Keratinocyte (primary cell): ENCODE results near the gene ABI1. TPM values are rescaled to one million over a fixed set of nuclear protein-coding genes. Genes with fewer than 3 reads are reported as not detected.

Experiments used
- DNase-seq: peaks from one replicate; pipeline ENCODE4 v3.0.0-alpha.2; 2011; ENCODE audit warnings: low read depth, missing footprints, low spot score
- FAIRE-seq: peaks from 2 replicates; lab custom pipeline; 2011; peaks lifted over from hg19 to GRCh38; lab: Jason Lieb, UNC
- H2AFZ ChIP-seq: 2 replicates; pipeline ENCODE4 v1.6.0; 2012; ENCODE audit warnings: low read length, control low read depth, inconsistent platforms; ENCODE audit not compliant: control insufficient read depth
- H3K27ac ChIP-seq: 2 replicates; pipeline ENCODE4 v1.5.1; 2011; ENCODE audit warnings: low read length; ENCODE audit not compliant: control insufficient read depth, insufficient read depth
- H3K27me3 ChIP-seq: 3 replicates; pipeline ENCODE4 v1.6.0; 2011; ENCODE audit warnings: low read length; ENCODE audit not compliant: control insufficient read depth, insufficient read depth; ENCODE audit errors: extremely low read depth
- H3K36me3 ChIP-seq, 2 experiments: 2 replicates in 1 of 2; 3 replicates in 1 of 2; pipeline ENCODE4 v1.5.1; 2011; ENCODE audit warnings: low read length in 2 of 2, mild to moderate bottlenecking in 1 of 2; ENCODE audit not compliant: control insufficient read depth in 2 of 2, insufficient read depth in 2 of 2; ENCODE audit errors: extremely low read depth in 1 of 2
- H3K4me1 ChIP-seq: 3 replicates; pipeline ENCODE4 v1.5.1; 2011; ENCODE audit warnings: low read length; ENCODE audit not compliant: control insufficient read depth, insufficient read depth; ENCODE audit errors: extremely low read depth
- H3K4me2 ChIP-seq: 3 replicates; pipeline ENCODE4 v1.6.0; 2011; ENCODE audit warnings: low read depth, low read length; ENCODE audit not compliant: control insufficient read depth, insufficient read depth; ENCODE audit errors: extremely low read depth
- H3K4me3 ChIP-seq, 3 experiments: fragments of 200-600 bp in 1 of 3; sonication (generic) in 1 of 3; 2 replicates in 2 of 3; 3 replicates in 1 of 3; pipeline ENCODE4 v1.5.1; 2011 to 2016; ENCODE audit warnings: low read length in 3 of 3, mild to moderate bottlenecking in 3 of 3, control low read depth in 2 of 3, inconsistent platforms in 1 of 3, low read depth in 1 of 3, mixed read lengths in 1 of 3, mixed run types in 1 of 3, moderate library complexity in 1 of 3; ENCODE audit not compliant: control insufficient read depth in 2 of 3, insufficient read depth in 2 of 3; ENCODE audit errors: extremely low read depth in 1 of 3
- H3K79me2 ChIP-seq: 2 replicates; pipeline ENCODE4 v1.6.0; 2012; ENCODE audit warnings: low read length; ENCODE audit not compliant: control insufficient read depth, insufficient read depth
- H3K9ac ChIP-seq: 3 replicates; pipeline ENCODE4 v1.6.0; 2011; ENCODE audit warnings: low read length; ENCODE audit not compliant: control insufficient read depth, insufficient read depth; ENCODE audit errors: extremely low read depth
- H3K9me1 ChIP-seq: 3 replicates; pipeline ENCODE4 v1.6.0; 2011; ENCODE audit warnings: low read length; ENCODE audit not compliant: control insufficient read depth, insufficient read depth; ENCODE audit errors: extremely low read depth
- H3K9me3 ChIP-seq: 2 replicates; pipeline ENCODE4 v1.5.1; 2012; ENCODE audit warnings: low read depth, low read length; ENCODE audit not compliant: control insufficient read depth
- H4K20me1 ChIP-seq: 3 replicates; pipeline ENCODE4 v1.6.0; 2011; ENCODE audit warnings: low read length; ENCODE audit not compliant: control insufficient read depth, insufficient read depth; ENCODE audit errors: extremely low read depth
- EZH2 ChIP-seq: IDR thresholded peaks from one replicate; pipeline ENCODE4 v1.6.1; 2012; ENCODE audit warnings: inconsistent platforms, mild to moderate bottlenecking, low read length, moderate library complexity
- dilution Hi-C: fragments of 300-500 bp; cut with MboI; formaldehyde crosslinking; loops from one replicate; pipeline ENCODE4 v1.7.0; 2020; ENCODE audit warnings: low sequenced_read_pairs; ENCODE audit not compliant: extremely low pct_ligation_motif_present
- polyA plus RNA-seq, 5 experiments: library from polyadenylated mRNA; depleted of rRNA in 3 of 5; stranded (reverse) in 3 of 5; stranded (forward) in 1 of 5; unstranded in 1 of 5; fragments of >200 nt; gene quantifications; 1 replicate in 1 of 5; 2 replicates in 3 of 5; 3 replicates in 1 of 5; pipeline versions ENCODE4 v1.2.1 to v1.2.3, GENCODE V29; 2011 to 2012; ENCODE audit warnings: missing spikeins in 2 of 5, low read depth in 1 of 5, low replicate concordance in 1 of 5
- TF ChIP-seq, protein P1 (sequence below), 3 experiments: IDR thresholded peaks in 1 of 3; conservative IDR thresholded peaks in 1 of 3; optimal IDR thresholded peaks in 1 of 3; 2 replicates in 2 of 3; 3 replicates in 1 of 3; pipeline versions ENCODE3 to v1.5.1; 2011; ENCODE audit warnings: low read length in 3 of 3, mild to moderate bottlenecking in 3 of 3, moderate library complexity in 2 of 3, control low read depth in 1 of 3, inconsistent platforms in 1 of 3; ENCODE audit not compliant: insufficient read depth in 2 of 3; ENCODE audit errors: extremely low read depth in 1 of 3

The ABI1 gene
- polyA plus RNA-seq, 1 donor (not counting 4 experiments of a cell fraction or from before 2014, with no cell fraction given) = 78.9 TPM

DNA sequence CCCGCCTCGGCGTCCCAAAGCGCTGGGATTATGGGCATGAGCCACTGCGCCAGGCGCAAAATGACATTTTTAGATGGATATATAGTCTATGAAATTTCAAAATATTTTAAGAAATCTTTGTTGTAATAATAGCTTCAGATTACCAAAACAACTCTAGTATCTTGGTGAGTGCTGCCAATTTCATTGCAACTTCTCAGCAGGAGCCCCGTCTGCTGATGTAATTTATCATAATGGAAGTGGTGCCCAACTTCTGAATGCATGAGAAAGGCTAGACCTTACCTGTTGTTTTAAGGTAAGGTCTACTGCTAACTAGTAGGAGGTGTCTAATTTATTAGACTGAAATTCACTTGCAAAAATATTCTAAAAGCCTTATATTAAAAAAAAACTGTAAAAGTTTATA is 143.3 kb downstream of the ABI1 start:
- Histone ChIP-seq H2AFZ (no peak overlapping the region), H3K4me2 (no peak overlapping the region), H3K9me1 (no peaks in the 10 kb centered on the region), H3K79me2 (peaks cover 1% of the 10 kb centered on the region), H4K20me1 (no peaks in the 10 kb centered on the region), H3K9ac (no peak overlapping the region), H3K27ac (no peak overlapping the region), H3K27me3 (no peaks in the 10 kb centered on the region), H3K4me3 (no peak overlapping the region), H3K36me3 (peaks cover 6 to 12% of the 10 kb centered on the region in 2 experiments), H3K4me1 (no peaks in the 10 kb centered on the region), H3K9me3 (no peaks in the 10 kb centered on the region)
- DNase-seq = no peak
- FAIRE-seq = no peak
- dilution Hi-C loops = no loop called here
- TF ChIP-seq EZH2 = no peak
- TF ChIP-seq, protein P1, sequence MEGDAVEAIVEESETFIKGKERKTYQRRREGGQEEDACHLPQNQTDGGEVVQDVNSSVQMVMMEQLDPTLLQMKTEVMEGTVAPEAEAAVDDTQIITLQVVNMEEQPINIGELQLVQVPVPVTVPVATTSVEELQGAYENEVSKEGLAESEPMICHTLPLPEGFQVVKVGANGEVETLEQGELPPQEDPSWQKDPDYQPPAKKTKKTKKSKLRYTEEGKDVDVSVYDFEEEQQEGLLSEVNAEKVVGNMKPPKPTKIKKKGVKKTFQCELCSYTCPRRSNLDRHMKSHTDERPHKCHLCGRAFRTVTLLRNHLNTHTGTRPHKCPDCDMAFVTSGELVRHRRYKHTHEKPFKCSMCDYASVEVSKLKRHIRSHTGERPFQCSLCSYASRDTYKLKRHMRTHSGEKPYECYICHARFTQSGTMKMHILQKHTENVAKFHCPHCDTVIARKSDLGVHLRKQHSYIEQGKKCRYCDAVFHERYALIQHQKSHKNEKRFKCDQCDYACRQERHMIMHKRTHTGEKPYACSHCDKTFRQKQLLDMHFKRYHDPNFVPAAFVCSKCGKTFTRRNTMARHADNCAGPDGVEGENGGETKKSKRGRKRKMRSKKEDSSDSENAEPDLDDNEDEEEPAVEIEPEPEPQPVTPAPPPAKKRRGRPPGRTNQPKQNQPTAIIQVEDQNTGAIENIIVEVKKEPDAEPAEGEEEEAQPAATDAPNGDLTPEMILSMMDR (optimal IDR thresholded peaks at IDR 0.05 in 1 of 3, IDR thresholded peaks at IDR 0.05 in 1 of 3, conservative IDR thresholded peaks at IDR 0.05 in 1 of 3; ENCODE audit: extremely low read depth in 1 of 3, insufficient read depth in 2 of 3, low read length in 3 of 3) = no peak

DNA sequence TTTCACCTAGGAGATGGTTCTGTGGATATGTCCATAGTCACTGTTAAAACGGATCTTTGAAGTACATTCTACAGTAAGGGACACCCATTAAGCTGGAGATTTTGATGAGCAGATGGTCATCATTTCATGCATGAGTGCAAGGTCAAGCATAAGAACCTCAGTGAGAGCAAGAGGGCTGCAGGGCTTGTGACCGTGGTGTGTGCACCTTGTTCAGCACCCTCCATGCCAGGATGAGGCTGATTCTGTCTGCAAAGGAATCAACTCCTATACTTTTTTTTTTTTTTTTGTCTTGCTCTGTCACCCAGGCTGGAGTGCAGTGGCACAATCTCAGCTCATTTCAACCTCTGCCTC is 145.6 kb downstream of the ABI1 start:
- no peak overlapping the region for H3K4me3 ChIP-seq
- no peaks in the 10 kb centered on the region for H3K4me1 ChIP-seq
- H3K9ac ChIP-seq = no peak overlapping the region
- no peaks in the 10 kb centered on the region for H3K9me3 ChIP-seq
- dilution Hi-C loops = no loop called here
- no peaks in the 10 kb centered on the region for H4K20me1 ChIP-seq
- H3K36me3 ChIP-seq = peaks cover 2 to 10% of the 10 kb centered on the region in 2 experiments
- DNase-seq (no peak), FAIRE-seq (no peak)
- H3K27me3 ChIP-seq = no peaks in the 10 kb centered on the region
- H2AFZ ChIP-seq = no peak overlapping the region
- peaks cover 2% of the 10 kb centered on the region for H3K79me2 ChIP-seq
- no peak overlapping the region for H3K4me2 ChIP-seq
- no peaks in the 10 kb centered on the region for H3K9me1 ChIP-seq
- TF ChIP-seq EZH2 = no peak
- TF ChIP-seq, protein P1 (optimal IDR thresholded peaks at IDR 0.05 in 1 of 3, IDR thresholded peaks at IDR 0.05 in 1 of 3, conservative IDR thresholded peaks at IDR 0.05 in 1 of 3; ENCODE audit: extremely low read depth in 1 of 3, insufficient read depth in 2 of 3, low read length in 3 of 3) = no peak
- no peak overlapping the region for H3K27ac ChIP-seq
